Calu3 (cell line): ENCODE measurements around the gene ROCK2. TPM values are rescaled to one million over a fixed set of nuclear protein-coding genes. Genes with fewer than 3 reads are reported as not detected.

ENCODE experiments used
- BruUV-seq: library from RNA; stranded (reverse); fragments of 400-500 nt; replicated peaks from 2 replicates; lab custom pipeline; 2021; lab: Mats Ljungman, UMichigan
- CTCF ChIA-PET: fragments of 300-600 bp; sonication (Branson Sonifier 250); formaldehyde crosslinking; loops from one replicate; lab custom pipeline; 2022; ENCODE audit warnings: antibody characterized with exemption; lab: Charles Lee
- DNase-seq: peaks from one replicate; pipeline ENCODE4 v3.0.0; 2022
- H3K27ac Mint-ChIP-seq: one replicate; pipeline ENCODE4 v1.8.0; 2022; ENCODE audit warnings: mixed read lengths; ENCODE audit not compliant: unreplicated experiment
- H3K27me3 Mint-ChIP-seq: one replicate; pipeline ENCODE4 v1.8.0; 2022; ENCODE audit warnings: mixed read lengths; ENCODE audit not compliant: unreplicated experiment
- H3K36me3 Mint-ChIP-seq: one replicate; pipeline ENCODE4 v1.8.0; 2022; ENCODE audit warnings: mild to moderate bottlenecking, moderate library complexity, mixed read lengths; ENCODE audit not compliant: insufficient read depth, unreplicated experiment
- H3K4me1 Mint-ChIP-seq: one replicate; pipeline ENCODE4 v1.8.0; 2022; ENCODE audit warnings: mild to moderate bottlenecking, low read depth, mixed read lengths; ENCODE audit not compliant: unreplicated experiment
- H3K4me3 Mint-ChIP-seq: one replicate; pipeline ENCODE4 v1.8.0; 2022; ENCODE audit warnings: mild to moderate bottlenecking, low read depth, moderate library complexity, mixed read lengths; ENCODE audit not compliant: unreplicated experiment
- H3K9me3 Mint-ChIP-seq: one replicate; pipeline ENCODE4 v1.8.0; 2022; ENCODE audit warnings: low read depth, mixed read lengths; ENCODE audit not compliant: unreplicated experiment
- CTCF ChIP-seq: fragments of 200-600 bp; IDR thresholded peaks from one replicate; pipeline ENCODE4 v1.8.0; 2022; ENCODE audit warnings: antibody characterized with exemption; ENCODE audit not compliant: unreplicated experiment
- intact Hi-C: fragments of 100-400 bp; cut with micrococcal nuclease; formaldehyde crosslinking; loops from one replicate; pipeline ENCODE4 v1.10.0; 2022; ENCODE audit not compliant: unreplicated experiment
- total RNA-seq: library from RNA; stranded (reverse); gene quantifications from 2 replicates; pipeline ENCODE4 v1.2.3, GENCODE V29; 2022

Gene ROCK2
- total RNA-seq, 1 experiment from 2014 or later = 35.3 TPM

GRCh38 chr2:11177871-11178690 lies 166.4 kb downstream of the ROCK2 start:
- Mint-ChIP-seq H3K27ac (no peak overlapping the region), H3K36me3 (no peaks in the 10 kb centered on the region), H3K4me1 (peaks cover 8% of the 10 kb centered on the region), H3K27me3 (no peaks in the 10 kb centered on the region), H3K9me3 (no peaks in the 10 kb centered on the region), H3K4me3 (no peak overlapping the region)
- BruUV-seq = no TSS peak
- no peak for TF ChIP-seq CTCF
- intact Hi-C loops = no loop called here
- no peak for DNase-seq
- CTCF ChIA-PET = no interaction called here

GRCh38 chr2:11175293-11175795 lies 169.1 kb downstream of the ROCK2 start:
- Mint-ChIP-seq H3K9me3 (no peaks in the 10 kb centered on the region), H3K27me3 (no peaks in the 10 kb centered on the region), H3K4me3 (no peak overlapping the region), H3K27ac (no peak overlapping the region), H3K4me1 (peaks cover 8% of the 10 kb centered on the region), H3K36me3 (no peaks in the 10 kb centered on the region)
- no TSS peak for BruUV-seq
- no peak for DNase-seq
- intact Hi-C loops = no loop called here
- CTCF ChIA-PET = interaction anchor here (0.6 to 1.1 kb wide), 2 partner anchors 43 to 684 kb away, joined by 3 to 5 read pairs; a partner anchor contains a TSS
- no peak for TF ChIP-seq CTCF

DNA sequence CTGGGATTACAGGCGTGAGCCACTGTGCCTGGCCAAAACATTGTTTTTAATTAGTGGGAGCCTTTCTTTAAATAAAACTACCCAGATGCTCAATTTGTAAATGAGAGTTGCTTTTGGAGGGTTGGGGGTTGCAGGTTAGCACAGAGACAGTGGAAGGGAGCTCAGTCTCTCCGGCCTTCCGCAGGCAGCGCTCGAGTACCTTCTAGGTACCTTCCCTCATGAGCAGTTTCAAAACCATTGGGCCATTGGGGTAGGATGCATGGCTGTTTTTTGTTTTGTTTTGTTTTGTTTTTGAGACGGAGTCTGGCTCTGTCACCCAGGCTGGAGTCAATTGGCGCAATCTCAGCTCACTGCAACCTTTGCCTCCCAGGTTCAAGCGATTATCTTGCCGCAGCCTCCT lies 170.2 kb downstream of the ROCK2 start:
- Mint-ChIP-seq H3K4me1 (peaks cover 8% of the 10 kb centered on the region), H3K27ac (no peak overlapping the region), H3K36me3 (no peaks in the 10 kb centered on the region), H3K9me3 (no peaks in the 10 kb centered on the region), H3K4me3 (no peak overlapping the region), H3K27me3 (no peaks in the 10 kb centered on the region)
- BruUV-seq = no TSS peak
- DNase-seq = no peak
- intact Hi-C loops = no loop called here
- CTCF ChIA-PET = interaction anchor here (1.1 kb wide), 1 partner anchor 42 kb away, joined by 5 read pairs; a partner anchor contains a TSS
- no peak for TF ChIP-seq CTCF

- CTCF ChIA-PET = interaction anchor here (0.7 kb wide), 1 partner anchor 45 kb away, joined by 3 read pairs; no protein-coding TSS in a partner anchor
- no peak for DNase-seq
- Mint-ChIP-seq H3K27ac (no peak overlapping the region), H3K36me3 (peaks cover 4% of the 10 kb centered on the region), H3K4me3 (no peak overlapping the region), H3K4me1 (no peaks in the 10 kb centered on the region), H3K27me3 (no peaks in the 10 kb centered on the region), H3K9me3 (no peaks in the 10 kb centered on the region)
- BruUV-seq = no TSS peak
- TF ChIP-seq CTCF = no peak
- intact Hi-C loops = no loop called here
Observed at GRCh38 chr2:11169333-11169732, 175.1 kb downstream of the ROCK2 start.
